Psoas muscle (tissue), 8 donors: ENCODE measurements around the gene SOX30. TPM values are rescaled to one million over a fixed set of nuclear protein-coding genes. Genes with fewer than 3 reads are reported as not detected.
"Not testable (repeated sequence)": the region's sequence is repeated elsewhere in the genome, so short reads cannot be mapped to it uniquely, and the experiment has no call there.

Experiments used
- ATAC-seq, 4 donors: fragments of 200-7000 bp; cut with Tn5 transposase; one replicate each; pipeline ENCODE4 v1.9.1; 2020; ENCODE audit warnings: moderate library complexity in 3 of 4, mild to moderate bottlenecking in 2 of 4
- DNase-seq, 2 donors: peaks; one replicate each; pipeline ENCODE4 v3.0.0-alpha.2; 2020
- H3K27ac ChIP-seq: fragments of 200-600 bp; one replicate; pipeline ENCODE4 v1.8.0; 2022
- H3K27me3 ChIP-seq, 3 donors: fragments of 200-600 bp in 1 of 3; one replicate each; pipeline versions ENCODE4 v1.6.1 to v1.8.0; 2013 to 2022; ENCODE audit warnings: low read length in 2 of 3, mild to moderate bottlenecking in 2 of 3, moderate library complexity in 1 of 3; ENCODE audit not compliant: insufficient read depth in 3 of 3
- H3K36me3 ChIP-seq, 2 donors: fragments of 200-600 bp in 1 of 2; one replicate each; pipeline versions ENCODE4 v1.6.1 to v1.8.0; 2013 to 2022; ENCODE audit warnings: low read depth in 1 of 2, mild to moderate bottlenecking in 1 of 2, moderate library complexity in 1 of 2; ENCODE audit not compliant: insufficient read depth in 1 of 2
- H3K4me1 ChIP-seq: fragments of 200-600 bp; one replicate; pipeline ENCODE4 v1.8.0; 2022
- H3K4me3 ChIP-seq: fragments of 200-600 bp; one replicate; pipeline ENCODE4 v1.8.0; 2022; ENCODE audit warnings: mild to moderate bottlenecking
- H3K9me3 ChIP-seq: fragments of 200-600 bp; one replicate; pipeline ENCODE4 v1.8.0; 2022
- CTCF ChIP-seq: fragments of 200-600 bp; IDR thresholded peaks from one replicate; pipeline ENCODE4 v1.8.0; 2022; ENCODE audit warnings: antibody characterized with exemption
- WGBS, 3 donors: extraction: QIAGEN DNeasy Blood & Tissue Kit; methylation state at CpG; one replicate each; pipeline versions ENCODE4 v1.1.6 to v1.1.7; 2013; 5-methylcytosine and 5-hydroxymethylcytosine counted together
- intact Hi-C, 2 donors: fragments of 100-400 bp; cut with DNase I; formaldehyde crosslinking; loops; one replicate each; pipeline versions ENCODE4 v1.11.0 to v1.14.2; 2022
- polyA plus RNA-seq, 3 donors: library from polyadenylated mRNA; stranded (reverse); fragments of 200-250 nt; gene quantifications; one replicate each; pipeline ENCODE4 v1.2.3, GENCODE V29; 2013
- total RNA-seq, 4 donors: library from RNA; stranded (reverse); fragmentation: NEBNext Ultra II Directional in 2 of 4; extraction: Animal tissue kit (Norgen Biotek cat#: 25700) in 2 of 4; gene quantifications; one replicate each; pipeline versions ENCODE4 v1.2.1 to v1.2.4, GENCODE V29; 2021 to 2023
- donor health status: healthy with polysubstance abuse.
- donor health status: DM: no; HTN: no; CAD: no; lungs with moderate emphysema.
- donor health status: Bipolar disorder and iron deficiency.
- donor health status: healthy.
- donor health status: DM: yes; HTN: yes; CAD: no.
- donor health status: DM: no; HTN: no; CAD: no.
- donor health status: DM: no; HTN: no; CAD: no.
- donor health status: DM: yes; HTN: yes; CAD: no.

Gene SOX30
- total and polyA plus RNA-seq, 7 donors, result 0.01 to 0.19 (median 0.05) TPM; not detected in 4

DNA sequence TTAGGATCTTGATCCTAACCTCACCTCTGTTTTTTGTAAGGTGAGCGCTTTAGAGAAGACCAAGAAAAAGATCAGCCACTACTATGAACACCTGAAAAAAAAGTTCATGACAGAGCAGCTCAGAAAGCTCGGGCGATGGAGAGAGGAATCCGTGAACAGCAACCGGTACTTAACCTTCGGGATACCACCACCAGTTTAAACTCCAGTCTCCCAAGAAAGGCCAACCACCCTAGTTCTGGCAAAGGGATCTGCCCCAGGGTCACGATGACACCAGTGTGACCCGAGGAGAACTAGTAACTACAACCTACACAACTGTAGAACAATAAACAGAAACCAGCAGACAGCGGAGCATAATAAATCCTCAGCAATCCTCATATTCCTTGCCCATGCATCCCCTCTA, 27.6 kb upstream of the SOX30 start:
- no peaks in the 10 kb centered on the region for H3K9me3 ChIP-seq
- DNase-seq (no peak), ATAC-seq (no peak)
- 92 to 96% (median 94%) methylated on average over 9 of the region's 9 CpGs for WGBS, 3 donors
- H3K4me3 ChIP-seq, result no peak overlapping the region
- TF ChIP-seq CTCF, result no peak
- H3K27ac ChIP-seq, result no peak overlapping the region
- intact Hi-C loops, result no loop called here
- no peaks in the 10 kb centered on the region for H3K4me1 ChIP-seq
- no peaks in the 10 kb centered on the region for H3K36me3 ChIP-seq
- H3K27me3 ChIP-seq, result no peaks in the 10 kb centered on the region

- Histone ChIP-seq H3K9me3 (no peaks in the 10 kb centered on the region), H3K4me1 (no peaks in the 10 kb centered on the region), H3K27ac (no peak overlapping the region), H3K27me3 (no peaks in the 10 kb centered on the region), H3K36me3 (no peaks in the 10 kb centered on the region), H3K4me3 (no peak overlapping the region)
- WGBS, 3 donors, result 69 to 77% (median 73%) methylated on average over 3 of the region's 3 CpGs
- intact Hi-C loops, result no loop called here
- ATAC-seq (no peak), DNase-seq (no peak)
- TF ChIP-seq CTCF, result no peak
These were observed 25.7 kb upstream of the SOX30 start for GRCh38 chr5:157677931-157678330.

DNA sequence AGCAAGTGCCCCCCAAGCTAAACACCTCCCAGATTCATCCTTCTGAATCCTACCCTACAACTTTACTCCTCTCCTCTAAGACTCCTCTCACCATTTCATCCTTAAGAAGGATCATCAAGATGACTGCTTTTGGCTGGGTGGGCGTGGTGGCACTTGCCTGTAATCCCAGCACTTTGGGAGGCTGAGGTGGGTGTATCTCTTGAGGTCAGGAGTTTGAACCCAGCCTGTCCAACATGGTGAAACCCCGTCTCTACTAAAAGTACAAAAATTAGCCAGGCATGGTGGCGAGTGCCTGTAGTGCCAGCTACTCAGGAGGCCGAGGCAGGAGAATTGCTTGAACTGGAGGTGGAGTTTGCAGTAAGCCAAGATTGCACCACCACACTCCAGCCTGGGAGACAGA, 22.1 kb upstream of the SOX30 start:
- H3K36me3 ChIP-seq, ATAC-seq, H3K4me3 ChIP-seq, DNase-seq, H3K9me3 ChIP-seq, H3K4me1 ChIP-seq, H3K27ac ChIP-seq, intact Hi-C loops: not testable (repeated sequence)
- peaks cover 0 to 26% (median 10%) of the 10 kb centered on the region in 3 donors for H3K27me3 ChIP-seq
- WGBS, 3 donors, result 95 to 96% (median 95%) methylated on average over 4 of the region's 4 CpGs

DNA sequence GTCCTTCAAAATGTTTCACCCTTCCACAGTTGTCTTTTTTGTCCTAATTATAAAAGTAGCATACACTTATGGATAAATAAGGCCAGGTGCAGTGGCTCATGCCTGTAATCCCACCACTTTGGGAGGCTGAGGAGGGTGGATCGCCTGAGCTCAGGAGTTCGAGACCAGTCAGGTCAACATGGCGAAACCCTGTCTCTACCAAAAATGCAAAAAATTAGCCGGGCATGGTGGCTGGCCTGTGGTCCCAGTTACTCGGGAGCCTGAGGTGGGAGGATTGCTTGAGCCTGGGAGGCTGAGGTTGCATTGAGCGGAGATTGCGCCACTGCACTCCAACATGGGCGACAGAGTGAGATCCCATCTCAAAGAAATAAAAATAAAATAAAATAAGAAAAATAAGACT, 20.7 kb upstream of the SOX30 start:
- Histone ChIP-seq H3K9me3 (no peaks in the 10 kb centered on the region), H3K27me3 (peaks cover 0 to 26% (median 10%) of the 10 kb centered on the region in 3 donors), H3K36me3 (no peaks in the 10 kb centered on the region), H3K4me3 (no peak overlapping the region), H3K27ac (no peak overlapping the region), H3K4me1 (peaks cover 6% of the 10 kb centered on the region)
- no peak for DNase-seq
- ATAC-seq, result no peak
- intact Hi-C loops, result no loop called here
- TF ChIP-seq CTCF, result no peak
- 92 to 94% (median 92%) methylated on average over 8 of the region's 8 CpGs for WGBS, 3 donors

DNA sequence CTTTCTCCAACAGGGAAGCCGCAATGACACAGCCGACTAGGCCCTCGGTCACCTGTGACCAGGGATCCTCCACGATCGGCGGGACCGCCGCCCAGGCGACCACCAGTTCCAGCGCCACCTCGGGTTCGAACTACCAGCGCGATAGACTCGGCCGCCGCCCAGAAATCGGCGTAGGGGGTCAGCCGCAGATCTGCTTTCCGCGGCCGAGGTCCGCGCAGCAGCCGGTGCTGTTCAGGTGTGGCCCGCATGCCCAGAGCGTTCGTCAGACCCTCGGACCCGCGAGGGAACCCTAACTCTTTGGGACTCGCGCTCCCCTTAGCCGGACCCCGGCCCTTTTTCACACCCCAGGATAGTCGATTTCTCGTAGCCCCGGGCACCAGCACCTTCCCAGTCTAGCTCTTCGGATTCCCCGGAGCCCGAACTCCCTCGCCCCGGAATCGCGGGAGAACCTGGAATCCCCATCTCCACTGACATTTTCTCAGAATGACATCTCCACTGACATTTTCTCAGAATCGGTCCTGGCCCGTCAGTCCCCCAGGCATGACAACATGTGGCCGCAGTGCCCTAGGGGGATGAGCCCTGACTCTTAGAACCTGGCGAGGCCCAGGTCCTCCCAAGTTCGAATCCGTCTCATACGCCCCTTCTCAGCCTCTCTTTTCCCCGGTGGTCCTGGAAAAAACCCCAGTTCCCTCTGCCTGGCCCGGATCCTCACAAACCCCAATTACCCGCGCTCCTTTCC, 19.5 kb upstream of the SOX30 start:
- Histone ChIP-seq H3K36me3 (no peaks in the 10 kb centered on the region), H3K27ac (no peak overlapping the region), H3K27me3 (peaks cover 0 to 26% (median 10%) of the 10 kb centered on the region in 3 donors), H3K4me3 (peak overlapping the region; percentile 69), H3K9me3 (no peaks in the 10 kb centered on the region), H3K4me1 (peaks cover 6% of the 10 kb centered on the region)
- DNase-seq (peak in 1 of 2 donors; percentile 58), ATAC-seq (peak in 1 of 4 donors; percentile 22)
- WGBS, 3 donors, result 38 to 40% (median 38%) methylated on average over 53 to 57 of the region's 57 CpGs
- TF ChIP-seq CTCF, result no peak
- intact Hi-C loops, result no loop called here
